Esophagus muscularis mucosa (tissue), 4 donors: ENCODE data around the gene ATP5F1D. TPM values are rescaled to one million over a fixed set of nuclear protein-coding genes. Genes with fewer than 3 reads are reported as not detected.

ENCODE experiments used
- DNase-seq: peaks from one replicate; pipeline ENCODE4 v3.0.0-alpha.2; 2017; ENCODE audit errors: extremely low spot score
- H3K27ac ChIP-seq, 4 donors: fragments of 200-600 bp; sonication (generic); replicated peaks in 1 of 4; 1 replicate in 3 of 4; 2 replicates in 1 of 4; pipeline ENCODE4 v1.5.1; 2016 to 2019; ENCODE audit warnings: mild to moderate bottlenecking in 1 of 4
- H3K27me3 ChIP-seq, 4 donors: fragments of 200-600 bp; sonication (generic); one replicate each; pipeline versions ENCODE4 v1.5.1 to v1.6.0; 2016 to 2019
- H3K36me3 ChIP-seq, 4 donors: fragments of 200-600 bp; sonication (generic); one replicate each; pipeline ENCODE4 v1.5.1; 2016 to 2019
- H3K4me1 ChIP-seq, 4 donors: fragments of 200-600 bp; sonication (generic); one replicate each; pipeline ENCODE4 v1.5.1; 2016 to 2019
- H3K4me3 ChIP-seq, 4 donors: fragments of 200-600 bp; sonication (generic); 1 replicate in 2 of 4; 2 replicates in 2 of 4; pipeline ENCODE4 v1.5.1; 2016 to 2019; ENCODE audit warnings: mild to moderate bottlenecking in 4 of 4, moderate library complexity in 1 of 4
- H3K9me3 ChIP-seq, 4 donors: fragments of 200-600 bp; sonication (generic); 1 replicate in 3 of 4; 2 replicates in 1 of 4; pipeline ENCODE4 v1.5.1; 2016 to 2019
- EP300 ChIP-seq: sonication (generic); formaldehyde crosslinking; IDR thresholded peaks from one replicate; pipeline ENCODE4 v1.6.1; 2017; ENCODE audit warnings: antibody characterized with exemption
- POLR2A ChIP-seq: fragments of 450-650 bp; IDR thresholded peaks from one replicate; pipeline ENCODE4 v1.6.1; 2017; ENCODE audit warnings: antibody characterized with exemption, moderate library complexity, mild to moderate bottlenecking, low read depth
- POLR2AphosphoS5 ChIP-seq, 2 donors: sonication (generic); formaldehyde crosslinking; IDR thresholded peaks; one replicate each; pipeline ENCODE4 v1.6.1; 2017; ENCODE audit warnings: antibody characterized with exemption in 2 of 2
- WGBS: methylation state at CpG from one replicate; pipeline ENCODE4 v1.1.5; 2018; 5-methylcytosine and 5-hydroxymethylcytosine counted together
- intact Hi-C: fragments of 100-400 bp; cut with DNase I; formaldehyde crosslinking; loops from one replicate; pipeline ENCODE4 v1.15.1; 2023
- total RNA-seq, 4 donors: library from RNA; depleted of rRNA; stranded (reverse); fragments of >200 nt; gene quantifications; one replicate each; pipeline versions ENCODE4 v1.1.0 to v1.2.1, GENCODE V29; 2016
- TF ChIP-seq, protein P1 (sequence below), 3 experiments: fragments of 200-600 bp in 2 of 3; fragments of 450-650 bp in 1 of 3; sonication (generic) in 2 of 3; IDR thresholded peaks; one replicate each; pipeline ENCODE4 v1.5.1; 2017 to 2019; ENCODE audit warnings: antibody characterized with exemption in 3 of 3, mild to moderate bottlenecking in 2 of 3, moderate library complexity in 1 of 3

Gene ATP5F1D
- total RNA-seq, 4 donors from 2014 or later: 77.5 to 140 (median 109) TPM

- intact Hi-C loops: no loop called here
- peaks cover 72 to 85% (median 77%) of the 10 kb centered on the region in 4 donors for H3K4me1 ChIP-seq
- H3K27me3 ChIP-seq: no peaks in the 10 kb centered on the region
- 0% methylated on average over 32 of the region's 84 CpGs for WGBS
- TF ChIP-seq, protein P1, sequence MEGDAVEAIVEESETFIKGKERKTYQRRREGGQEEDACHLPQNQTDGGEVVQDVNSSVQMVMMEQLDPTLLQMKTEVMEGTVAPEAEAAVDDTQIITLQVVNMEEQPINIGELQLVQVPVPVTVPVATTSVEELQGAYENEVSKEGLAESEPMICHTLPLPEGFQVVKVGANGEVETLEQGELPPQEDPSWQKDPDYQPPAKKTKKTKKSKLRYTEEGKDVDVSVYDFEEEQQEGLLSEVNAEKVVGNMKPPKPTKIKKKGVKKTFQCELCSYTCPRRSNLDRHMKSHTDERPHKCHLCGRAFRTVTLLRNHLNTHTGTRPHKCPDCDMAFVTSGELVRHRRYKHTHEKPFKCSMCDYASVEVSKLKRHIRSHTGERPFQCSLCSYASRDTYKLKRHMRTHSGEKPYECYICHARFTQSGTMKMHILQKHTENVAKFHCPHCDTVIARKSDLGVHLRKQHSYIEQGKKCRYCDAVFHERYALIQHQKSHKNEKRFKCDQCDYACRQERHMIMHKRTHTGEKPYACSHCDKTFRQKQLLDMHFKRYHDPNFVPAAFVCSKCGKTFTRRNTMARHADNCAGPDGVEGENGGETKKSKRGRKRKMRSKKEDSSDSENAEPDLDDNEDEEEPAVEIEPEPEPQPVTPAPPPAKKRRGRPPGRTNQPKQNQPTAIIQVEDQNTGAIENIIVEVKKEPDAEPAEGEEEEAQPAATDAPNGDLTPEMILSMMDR (IDR thresholded peaks at IDR 0.05): no peak
- peak; percentile 7 for TF ChIP-seq POLR2A
- TF ChIP-seq POLR2AphosphoS5 (IDR thresholded peaks at IDR 0.05): peak; percentile 44 to 49
- TF ChIP-seq EP300: no peak
- no peak for DNase-seq
- H3K36me3 ChIP-seq: peaks cover 4 to 9% (median 7%) of the 10 kb centered on the region in 4 donors
- no peaks in the 10 kb centered on the region for H3K9me3 ChIP-seq
- peak overlapping the region; percentile 55 to 65 (median 60) for H3K4me3 ChIP-seq
- peak overlapping the region; percentile 99 to 100 (median 100) for H3K27ac ChIP-seq
These were observed 24.8 kb downstream of the ATP5F1D start for GRCh38 chr19:1266129-1266915.

GRCh38 chr19:1266916-1267476 lies 25.4 kb downstream of the ATP5F1D start:
- Histone ChIP-seq H3K27me3 (no peaks in the 10 kb centered on the region), H3K36me3 (peaks cover 11 to 16% (median 13%) of the 10 kb centered on the region in 4 donors), H3K4me1 (peaks cover 72 to 85% (median 77%) of the 10 kb centered on the region in 4 donors), H3K9me3 (no peaks in the 10 kb centered on the region), H3K27ac (peak overlapping the region; percentile 99 to 100 (median 100)), H3K4me3 (peak overlapping the region; percentile 55 to 65 (median 60))
- intact Hi-C loops: loop anchor here (1.0 kb wide), 1 partner anchor 23 kb away; no protein-coding TSS in a partner anchor
- no peak for DNase-seq
- TF ChIP-seq POLR2AphosphoS5 (IDR thresholded peaks at IDR 0.05) (peak in 1 of 2 donors; percentile 72), POLR2A (no peak), EP300 (no peak)
- TF ChIP-seq, protein P1 (IDR thresholded peaks at IDR 0.05): peak; percentile 98 to 100 (median 99)
- WGBS: 4% methylated on average over 9 of the region's 59 CpGs

- Histone ChIP-seq H3K27me3 (no peaks in the 10 kb centered on the region), H3K9me3 (no peaks in the 10 kb centered on the region), H3K4me1 (peaks cover 72 to 85% (median 77%) of the 10 kb centered on the region in 4 donors), H3K27ac (peak overlapping the region; percentile 97 to 100 (median 100)), H3K36me3 (peaks cover 13 to 23% (median 20%) of the 10 kb centered on the region in 4 donors), H3K4me3 (peak overlapping the region; percentile 55 to 65 (median 60))
- WGBS: 34% methylated on average over 15 of the region's 35 CpGs
- intact Hi-C loops: loop anchor here (1.0 kb wide), 1 partner anchor 23 kb away; no protein-coding TSS in a partner anchor
- no peak for DNase-seq
- TF ChIP-seq, protein P1 (IDR thresholded peaks at IDR 0.05): no peak
- TF ChIP-seq POLR2AphosphoS5 (IDR thresholded peaks at IDR 0.05): no peak
- TF ChIP-seq POLR2A: no peak
- no peak for TF ChIP-seq EP300
These were observed 26.1 kb downstream of the ATP5F1D start for GRCh38 chr19:1267477-1268225.

DNA sequence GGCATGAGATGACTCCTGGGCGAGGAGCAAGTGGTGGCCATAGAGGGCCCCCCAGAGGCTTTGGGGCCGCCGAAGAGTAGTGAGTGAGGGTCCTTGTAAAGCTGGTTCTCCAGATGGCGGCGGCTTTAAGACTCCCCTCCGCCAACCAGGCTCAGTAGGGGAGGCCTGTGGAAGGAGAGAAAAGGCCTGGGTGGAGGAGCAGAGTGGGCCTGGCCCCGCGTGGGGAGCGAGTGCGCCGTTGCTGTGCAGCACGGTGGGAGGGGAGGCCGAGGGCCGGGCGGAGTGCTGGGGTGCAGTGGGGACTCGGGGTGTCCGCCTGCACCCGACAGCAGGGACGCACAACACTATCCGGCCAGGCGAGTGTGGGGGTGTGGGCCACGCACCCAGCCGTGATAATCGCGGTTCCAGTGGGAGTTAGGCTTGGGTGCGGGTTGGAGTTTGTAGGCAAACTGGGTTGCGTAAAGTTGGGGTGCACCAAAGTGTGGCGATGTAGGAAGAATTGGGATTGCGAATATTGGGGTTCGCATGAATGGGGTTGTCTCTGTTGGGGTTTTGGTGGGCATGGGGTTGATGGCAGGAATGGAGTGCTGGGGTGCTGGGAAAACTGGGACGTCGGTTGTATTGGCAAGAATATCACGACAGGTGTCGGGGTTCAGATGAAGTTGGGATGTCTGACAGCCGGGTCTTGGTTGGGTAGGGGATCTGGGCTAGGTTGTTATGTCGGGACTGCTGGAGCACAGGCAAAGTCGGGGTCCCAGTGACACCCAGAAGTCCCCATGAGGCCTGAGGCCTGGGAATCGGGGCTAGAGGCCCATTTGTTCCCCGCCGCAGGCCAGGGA lies 26.9 kb downstream of the ATP5F1D start:
- Histone ChIP-seq H3K4me1 (peaks cover 77 to 86% (median 80%) of the 10 kb centered on the region in 4 donors), H3K36me3 (peaks cover 18 to 30% (median 28%) of the 10 kb centered on the region in 4 donors), H3K27ac (peak overlapping the region; percentile 97 to 100 (median 100)), H3K4me3 (peak overlapping the region; percentile 68 to 95 (median 86)), H3K9me3 (no peaks in the 10 kb centered on the region), H3K27me3 (no peaks in the 10 kb centered on the region)
- TF ChIP-seq POLR2AphosphoS5 (IDR thresholded peaks at IDR 0.05) (no peak), EP300 (no peak), POLR2A (no peak)
- intact Hi-C loops: no loop called here
- DNase-seq: no peak
- 50% methylated on average over 27 of the region's 40 CpGs for WGBS
